ENCODE data around the gene CAMK1.

DNA sequence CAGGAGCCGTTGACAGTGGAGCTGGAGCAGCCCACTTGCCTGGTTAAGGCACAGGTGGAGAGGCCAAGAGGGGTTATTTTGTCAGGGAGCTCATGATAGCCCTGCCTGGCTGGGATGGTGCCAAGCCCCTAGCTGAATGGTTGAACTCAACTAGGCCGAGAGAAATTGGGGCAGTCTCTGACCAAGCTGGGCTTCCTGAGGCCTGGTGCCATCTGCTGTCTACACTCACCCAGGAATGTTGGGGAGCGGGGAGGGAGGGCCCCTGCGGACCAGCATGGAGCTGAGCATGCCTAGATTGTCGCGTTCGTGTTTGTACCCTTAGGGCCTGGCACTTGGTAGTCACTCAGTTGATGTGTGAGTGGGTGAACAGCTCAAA lies 37.0 kb downstream of the CAMK1 start:
- no peak for TF ChIP-seq CTCF (IDR thresholded peaks at IDR 0.05; ENCODE audit: low read length)
- TF ChIP-seq EZH2 (IDR thresholded peaks at IDR 0.05; ENCODE audit: borderline replicate concordance, low read length) = no peak
